ENCODE data around the gene WWOX. TPM values are rescaled to one million over a fixed set of nuclear protein-coding genes. Genes with fewer than 3 reads are reported as not detected.

The WWOX gene
- total RNA-seq, 4 donors from 2014 or later, result 76.8 to 102 (median 83.6) TPM

- no peaks in the 10 kb centered on the region for H3K36me3 ChIP-seq
- TF ChIP-seq EP300 (IDR thresholded peaks at IDR 0.05), result no peak
- no peak for TF ChIP-seq POLR2A (IDR thresholded peaks at IDR 0.05)
- TF ChIP-seq CTCF (IDR thresholded peaks at IDR 0.05), result no peak
- no peak overlapping the region for H3K27ac ChIP-seq
- no peaks in the 10 kb centered on the region for H3K27me3 ChIP-seq
- no peaks in the 10 kb centered on the region for H3K4me1 ChIP-seq
- DNase-seq (ENCODE audit: low spot score in 2 of 2), result no peak
- no peaks in the 10 kb centered on the region for H3K9me3 ChIP-seq
- WGBS, 2 donors, result 92 to 96% methylated on average over 1 of the region's 1 CpG
- H3K4me3 ChIP-seq, result no peak overlapping the region
Measured at GRCh38 chr16:78795433-78795832, 696.0 kb downstream of the WWOX start.

GRCh38 chr16:78796221-78796866, 696.9 kb downstream of the WWOX start:
- no peaks in the 10 kb centered on the region for H3K36me3 ChIP-seq
- no peaks in the 10 kb centered on the region for H3K27me3 ChIP-seq
- 43 to 50% methylated on average over 3 of the region's 3 CpGs for WGBS, 2 donors
- no peak for TF ChIP-seq POLR2A (IDR thresholded peaks at IDR 0.05)
- no peak for TF ChIP-seq EP300 (IDR thresholded peaks at IDR 0.05)
- no peak for TF ChIP-seq CTCF (IDR thresholded peaks at IDR 0.05)
- H3K4me1 ChIP-seq, result no peaks in the 10 kb centered on the region
- H3K4me3 ChIP-seq, result no peak overlapping the region
- peak in 1 of 2 donors; percentile 68 for DNase-seq (ENCODE audit: low spot score in 2 of 2)
- H3K27ac ChIP-seq, result no peak overlapping the region
- no peaks in the 10 kb centered on the region for H3K9me3 ChIP-seq

- no peaks in the 10 kb centered on the region for H3K36me3 ChIP-seq
- no peak overlapping the region for H3K27ac ChIP-seq
- no peaks in the 10 kb centered on the region for H3K4me1 ChIP-seq
- H3K4me3 ChIP-seq, result no peak overlapping the region
- TF ChIP-seq POLR2A (IDR thresholded peaks at IDR 0.05), result no peak
- no peak for TF ChIP-seq EP300 (IDR thresholded peaks at IDR 0.05)
- TF ChIP-seq CTCF (IDR thresholded peaks at IDR 0.05), result no peak
- no peaks in the 10 kb centered on the region for H3K9me3 ChIP-seq
- WGBS, 2 donors, result 46 to 52% methylated on average over 5 of the region's 5 CpGs
- H3K27me3 ChIP-seq, result no peaks in the 10 kb centered on the region
- DNase-seq (ENCODE audit: low spot score in 2 of 2), result no peak
Measured at GRCh38 chr16:78799429-78799828, 700.0 kb downstream of the WWOX start.

- no peak for TF ChIP-seq CTCF (IDR thresholded peaks at IDR 0.05)
- no peak for TF ChIP-seq POLR2A (IDR thresholded peaks at IDR 0.05)
- no peak for TF ChIP-seq EP300 (IDR thresholded peaks at IDR 0.05)
Measured at GRCh38 chr16:78800523-78800922, 701.1 kb downstream of the WWOX start.

GRCh38 chr16:78804058-78804735, 704.7 kb downstream of the WWOX start:
- H3K9me3 ChIP-seq, result peaks cover 0 to 10% (median 0%) of the 10 kb centered on the region in 4 donors
- no peaks in the 10 kb centered on the region for H3K27me3 ChIP-seq
- H3K27ac ChIP-seq, result no peak overlapping the region
- H3K36me3 ChIP-seq, result no peaks in the 10 kb centered on the region
- WGBS, 2 donors, result 82 to 90% methylated on average over 13 of the region's 13 CpGs
- no peaks in the 10 kb centered on the region for H3K4me1 ChIP-seq
- H3K4me3 ChIP-seq, result no peak overlapping the region
- TF ChIP-seq POLR2A (IDR thresholded peaks at IDR 0.05) (no peak), EP300 (IDR thresholded peaks at IDR 0.05) (no peak), CTCF (IDR thresholded peaks at IDR 0.05) (no peak)
- DNase-seq (ENCODE audit: low spot score in 2 of 2), result no peak

More at GRCh38 chr16:78800523-78800922, 701.1 kb downstream of the WWOX start:
- Histone ChIP-seq H3K9me3 (no peaks in the 10 kb centered on the region), H3K4me1 (no peaks in the 10 kb centered on the region), H3K27ac (no peak overlapping the region), H3K36me3 (no peaks in the 10 kb centered on the region), H3K4me3 (no peak overlapping the region), H3K27me3 (no peaks in the 10 kb centered on the region)
- DNase-seq (ENCODE audit: low spot score in 2 of 2), result no peak
- WGBS, 2 donors, result 64 to 79% methylated on average over 3 of the region's 3 CpGs
